Activated T-helper 2 cell treated with anti-CD3 and anti-CD28 coated beads, Interferon-gamma antibody, Interleukin-2, Interleukin-4, amounts not matched to agents 10 μg/mL and 5 μg/mL and 100 μg/mL, durations not matched to agents 14 hours and 24 hours and 36 hours (primary cell): ENCODE data around the gene COCH. TPM values are rescaled to one million over a fixed set of nuclear protein-coding genes. Genes with fewer than 3 reads are reported as not detected.

Experiments
- DNase-seq: peaks from one replicate; pipeline ENCODE4 v3.0.0; 2021; ENCODE audit warnings: low spot score
- H3K27ac Mint-ChIP-seq: one replicate; pipeline ENCODE4 v1.8.0; 2021; ENCODE audit warnings: mixed read lengths
- H3K27me3 Mint-ChIP-seq: one replicate; pipeline ENCODE4 v1.8.0; 2021; ENCODE audit warnings: low read depth, mixed read lengths
- H3K36me3 Mint-ChIP-seq: one replicate; pipeline ENCODE4 v1.8.0; 2021; ENCODE audit warnings: low read depth, mixed read lengths
- H3K4me1 Mint-ChIP-seq: one replicate; pipeline ENCODE4 v1.8.0; 2021; ENCODE audit warnings: low read depth, mixed read lengths
- H3K4me3 Mint-ChIP-seq: one replicate; pipeline ENCODE4 v1.8.0; 2021; ENCODE audit warnings: low read depth, mild to moderate bottlenecking, moderate library complexity, mixed read lengths
- H3K9me3 Mint-ChIP-seq: one replicate; pipeline ENCODE4 v1.8.0; 2021; ENCODE audit warnings: mixed read lengths
- intact Hi-C: fragments of 100-400 bp; cut with micrococcal nuclease; formaldehyde crosslinking; loops from one replicate; pipeline ENCODE4 v1.15.1; 2023
- total RNA-seq: library from RNA; stranded (reverse); gene quantifications from 2 replicates; pipeline ENCODE4 v1.2.3, GENCODE V29; 2022

The COCH gene
- 1.7 and 1.9 TPM in 2 replicates for total RNA-seq

DNA sequence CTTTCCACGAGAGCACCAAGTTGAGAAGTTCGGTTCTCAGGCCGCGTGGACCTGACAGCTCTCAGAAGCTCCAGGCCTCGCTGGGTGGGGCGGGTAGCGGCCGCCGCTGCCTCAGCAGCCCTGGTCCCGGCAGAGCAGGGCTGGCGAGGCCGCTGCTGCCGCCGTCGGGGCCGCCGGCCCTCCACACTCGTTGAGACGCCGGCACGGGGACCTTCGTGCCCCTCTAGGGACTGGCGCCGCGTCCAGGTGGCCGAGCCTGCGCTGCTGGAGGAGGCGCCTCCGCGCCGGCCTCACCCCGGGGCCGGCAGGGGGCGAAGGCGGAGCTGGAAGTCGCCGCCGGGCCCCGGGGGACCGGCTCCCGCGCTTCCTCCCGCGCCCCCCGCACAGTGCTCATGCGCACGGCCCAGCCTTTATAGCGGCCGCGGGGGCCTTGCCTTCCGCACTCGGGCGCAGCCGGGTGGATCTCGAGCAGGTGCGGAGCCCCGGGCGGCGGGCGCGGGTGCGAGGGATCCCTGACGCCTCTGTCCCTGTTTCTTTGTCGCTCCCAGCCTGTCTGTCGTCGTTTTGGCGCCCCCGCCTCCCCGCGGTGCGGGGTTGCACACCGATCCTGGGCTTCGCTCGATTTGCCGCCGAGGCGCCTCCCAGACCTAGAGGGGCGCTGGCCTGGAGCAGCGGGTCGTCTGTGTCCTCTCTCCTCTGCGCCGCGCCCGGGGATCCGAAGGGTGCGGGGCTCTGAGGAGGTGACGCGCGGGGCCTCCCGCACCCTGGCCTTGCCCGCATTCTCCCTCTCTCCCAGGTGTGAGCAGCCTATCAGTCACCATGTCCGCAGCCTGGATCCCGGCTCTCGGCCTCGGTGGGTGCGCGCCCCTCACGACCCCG is at the start of gene COCH:
Gene COCH (plus strand): TSS at position 440 of the 879 bp plus-strand sequence. CDS start 380 bp downstream, at position 820.
- intact Hi-C loops: loop anchor here (10.0 kb wide), 1 partner anchor 320 kb away; the partner anchor contains the start of gene G2E3
- H3K9me3 Mint-ChIP-seq: no peaks in the 10 kb centered on the region
- H3K27ac Mint-ChIP-seq: no peak within 1 kb of the TSS
- no peaks in the 10 kb centered on the region for H3K36me3 Mint-ChIP-seq
- H3K4me1 Mint-ChIP-seq: peaks cover 10% of the 10 kb centered on the region
- peak within 1 kb of the TSS; percentile 82 for H3K4me3 Mint-ChIP-seq
- peaks cover 76% of the 10 kb centered on the region for H3K27me3 Mint-ChIP-seq
- DNase-seq: no peak

DNA sequence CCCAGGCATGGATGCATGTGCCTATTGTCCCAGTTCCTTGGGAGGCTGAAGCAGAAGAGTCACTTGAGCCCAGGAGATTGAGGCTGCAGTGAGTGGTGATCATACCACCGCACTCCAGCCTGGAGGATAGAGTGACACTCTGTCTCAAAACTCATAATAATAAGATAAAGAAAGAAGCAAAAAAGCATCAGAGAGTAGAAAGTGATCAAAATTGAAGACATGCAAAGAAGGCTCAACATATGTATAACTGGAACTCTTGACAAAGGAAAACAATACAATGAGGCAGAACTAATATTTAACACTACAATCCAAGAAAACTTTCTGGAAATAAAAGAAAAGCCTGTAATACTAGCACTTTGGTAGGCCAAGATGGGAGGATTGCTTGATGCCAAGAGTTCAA is 48.3 kb upstream of the COCH start:
- no peak overlapping the region for H3K4me3 Mint-ChIP-seq
- no peaks in the 10 kb centered on the region for H3K4me1 Mint-ChIP-seq
- H3K27me3 Mint-ChIP-seq: no peaks in the 10 kb centered on the region
- H3K36me3 Mint-ChIP-seq: no peaks in the 10 kb centered on the region
- intact Hi-C loops: no loop called here
- DNase-seq: no peak
- no peak overlapping the region for H3K27ac Mint-ChIP-seq
- H3K9me3 Mint-ChIP-seq: peaks cover 19% of the 10 kb centered on the region

DNA sequence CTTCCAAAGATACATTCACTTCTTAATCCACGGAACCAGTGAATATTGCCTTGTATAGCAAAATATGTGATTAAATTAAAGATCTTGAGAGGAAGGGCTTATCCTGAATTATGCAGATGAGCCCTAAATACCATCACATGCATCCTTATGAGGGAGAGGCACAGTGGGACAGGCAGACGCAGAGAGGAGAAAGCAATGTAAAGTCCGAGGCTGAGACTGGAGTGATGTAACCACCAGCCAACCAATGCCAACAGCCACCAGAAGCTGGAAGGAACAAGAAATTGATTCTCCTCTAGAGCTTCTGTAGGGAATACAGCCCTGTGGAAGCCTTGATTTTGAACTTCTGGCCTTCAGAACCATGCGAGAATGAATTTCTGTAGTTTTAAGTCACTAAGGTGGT is 44.5 kb upstream of the COCH start:
- H3K27ac Mint-ChIP-seq: no peak overlapping the region
- no peaks in the 10 kb centered on the region for H3K36me3 Mint-ChIP-seq
- DNase-seq: no peak
- H3K9me3 Mint-ChIP-seq: peaks cover 18% of the 10 kb centered on the region
- H3K27me3 Mint-ChIP-seq: no peaks in the 10 kb centered on the region
- intact Hi-C loops: no loop called here
- no peaks in the 10 kb centered on the region for H3K4me1 Mint-ChIP-seq
- H3K4me3 Mint-ChIP-seq: no peak overlapping the region

DNA sequence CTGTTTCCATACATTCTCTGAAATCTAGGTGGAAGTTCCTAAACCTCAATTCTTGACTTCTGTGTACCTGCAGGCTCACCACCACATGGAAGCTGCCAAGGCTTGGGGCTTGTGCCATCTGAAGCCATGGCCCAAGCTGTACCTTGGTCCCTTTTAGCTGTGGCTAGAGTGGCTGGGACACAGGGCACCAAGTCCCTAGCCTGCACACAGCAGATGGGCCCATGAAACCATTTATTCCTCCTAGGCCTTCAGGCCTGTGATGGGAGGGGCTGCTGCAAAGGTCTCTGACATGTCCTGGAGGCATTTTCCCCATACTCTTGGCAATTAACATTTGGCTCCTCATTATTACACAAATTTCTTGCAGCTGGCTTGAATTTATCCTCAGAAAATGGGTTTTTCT is 40.0 kb upstream of the COCH start:
- no peak overlapping the region for H3K4me3 Mint-ChIP-seq
- no peaks in the 10 kb centered on the region for H3K36me3 Mint-ChIP-seq
- H3K4me1 Mint-ChIP-seq: no peaks in the 10 kb centered on the region
- no peak overlapping the region for H3K27ac Mint-ChIP-seq
- H3K27me3 Mint-ChIP-seq: no peaks in the 10 kb centered on the region
- H3K9me3 Mint-ChIP-seq: peaks cover 9% of the 10 kb centered on the region
- DNase-seq: no peak
- intact Hi-C loops: no loop called here

DNA sequence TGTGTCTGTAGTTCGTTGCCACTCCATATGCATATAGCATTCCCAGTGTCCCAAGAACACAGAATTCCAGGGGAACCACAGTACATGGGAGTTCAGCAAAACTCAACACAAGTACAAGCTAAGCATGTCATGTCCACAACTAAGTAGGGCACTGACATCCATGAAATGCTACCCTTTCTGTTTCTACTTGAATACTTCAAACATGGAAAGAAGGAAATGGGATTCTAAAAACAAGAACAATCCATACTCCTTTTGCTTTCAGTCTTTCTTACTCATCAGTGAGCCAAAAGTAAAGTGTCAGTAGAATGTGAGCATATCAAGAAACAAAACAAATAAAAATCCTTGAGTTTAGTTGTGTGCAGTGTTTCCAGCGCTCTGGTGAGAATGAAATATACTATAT is 36.0 kb upstream of the COCH start:
- intact Hi-C loops: no loop called here
- no peaks in the 10 kb centered on the region for H3K4me1 Mint-ChIP-seq
- H3K36me3 Mint-ChIP-seq: no peaks in the 10 kb centered on the region
- peaks cover 6% of the 10 kb centered on the region for H3K27me3 Mint-ChIP-seq
- no peak overlapping the region for H3K4me3 Mint-ChIP-seq
- DNase-seq: no peak
- no peak overlapping the region for H3K27ac Mint-ChIP-seq
- H3K9me3 Mint-ChIP-seq: peaks cover 9% of the 10 kb centered on the region

DNA sequence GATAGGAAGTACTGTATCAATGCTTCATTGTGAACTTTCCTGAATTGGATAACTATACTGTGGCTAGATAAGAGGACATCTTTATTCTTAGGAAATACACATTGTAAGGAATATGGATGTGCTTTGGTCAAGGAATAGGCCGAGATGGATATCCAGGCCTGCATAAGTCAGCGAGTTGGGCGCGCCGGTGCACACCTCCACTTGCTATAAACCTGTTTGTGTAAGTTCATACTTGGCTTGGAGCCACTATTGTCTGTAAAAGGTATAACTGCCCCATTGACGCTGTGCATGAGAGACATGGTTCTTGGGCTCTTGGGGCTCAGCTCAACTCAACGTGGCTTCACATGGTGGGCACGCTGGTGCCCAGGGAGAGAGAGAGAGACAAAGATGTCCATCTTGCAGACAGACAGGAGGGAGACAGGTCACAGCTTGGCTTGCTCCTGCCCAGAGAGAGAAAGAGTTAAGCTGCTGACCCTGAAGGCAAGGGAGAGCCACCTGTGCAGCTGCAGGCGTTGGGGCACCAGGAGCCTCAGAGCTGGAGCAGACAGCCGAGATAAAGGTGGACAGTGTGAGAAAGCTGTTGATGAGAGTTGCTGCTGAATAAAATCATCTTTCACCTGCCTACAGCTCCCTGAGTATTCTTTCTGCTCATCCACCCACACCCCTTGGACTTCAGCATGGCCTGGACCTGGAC is 34.1 kb upstream of the COCH start:
- no peaks in the 10 kb centered on the region for H3K36me3 Mint-ChIP-seq
- H3K27ac Mint-ChIP-seq: no peak overlapping the region
- no peak overlapping the region for H3K4me3 Mint-ChIP-seq
- H3K27me3 Mint-ChIP-seq: peaks cover 6% of the 10 kb centered on the region
- no peak for DNase-seq
- H3K9me3 Mint-ChIP-seq: peaks cover 2% of the 10 kb centered on the region
- intact Hi-C loops: no loop called here
- no peaks in the 10 kb centered on the region for H3K4me1 Mint-ChIP-seq

DNA sequence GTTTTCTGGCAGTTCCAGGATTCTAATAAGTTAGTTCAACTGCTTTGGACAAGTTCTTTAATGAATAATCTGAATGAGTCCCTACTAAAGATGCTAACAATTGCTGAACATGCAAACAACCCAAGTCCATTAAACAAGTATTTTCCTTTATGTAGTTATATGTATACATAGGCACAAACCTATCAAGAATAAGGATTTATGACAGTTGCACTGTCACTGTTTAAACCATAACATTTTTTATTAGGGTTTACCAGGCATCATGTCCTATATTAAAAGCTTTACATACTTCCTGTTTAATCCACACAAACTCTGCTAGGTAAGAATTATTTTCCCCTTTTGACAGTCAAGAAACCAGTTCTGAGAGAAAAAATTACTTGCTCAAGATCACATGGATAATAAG is 31.9 kb upstream of the COCH start:
- H3K27ac Mint-ChIP-seq: no peak overlapping the region
- H3K4me1 Mint-ChIP-seq: no peaks in the 10 kb centered on the region
- H3K9me3 Mint-ChIP-seq: no peaks in the 10 kb centered on the region
- H3K27me3 Mint-ChIP-seq: peaks cover 15% of the 10 kb centered on the region
- no peak overlapping the region for H3K4me3 Mint-ChIP-seq
- no peak for DNase-seq
- H3K36me3 Mint-ChIP-seq: no peaks in the 10 kb centered on the region
- intact Hi-C loops: no loop called here

DNA sequence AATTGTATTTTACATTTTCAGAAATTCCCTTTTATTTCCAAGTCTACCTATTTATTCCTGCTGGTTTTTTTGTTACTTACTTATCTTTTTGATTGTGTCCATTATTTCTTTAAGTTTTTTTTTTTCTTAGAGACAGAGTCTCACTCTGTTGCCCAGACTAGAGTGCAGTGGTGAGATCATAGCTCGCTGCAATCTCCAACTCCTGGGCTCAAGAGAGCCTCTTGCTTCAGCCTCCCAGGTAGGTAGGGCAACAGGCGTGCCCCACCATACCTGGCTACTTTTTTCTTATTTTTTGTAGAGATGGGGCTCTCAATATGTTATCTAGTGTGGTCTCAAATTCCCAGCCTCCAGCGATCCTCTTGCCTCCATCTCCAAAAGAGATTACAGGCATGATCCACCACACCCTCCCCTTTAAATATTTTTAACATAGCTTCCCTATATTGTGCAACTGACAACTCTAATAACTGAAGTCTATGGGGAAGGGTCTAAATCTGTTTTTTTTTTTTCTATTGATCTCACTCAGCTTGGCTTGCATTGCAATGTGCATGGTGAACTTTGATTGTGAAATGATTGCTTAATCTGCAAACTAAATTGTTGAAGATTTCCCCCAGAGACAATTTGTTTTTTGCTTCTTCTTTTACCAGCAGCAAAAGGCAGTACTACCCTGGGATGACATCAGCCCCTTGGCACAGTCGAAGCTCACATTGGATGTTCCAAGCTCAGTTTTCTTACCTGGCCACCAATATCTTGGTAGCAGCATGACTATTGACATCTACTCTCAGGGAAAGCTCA is 25.7 kb upstream of the COCH start:
- Mint-ChIP-seq H3K27ac (no peak overlapping the region), H3K36me3 (no peaks in the 10 kb centered on the region), H3K27me3 (peaks cover 21% of the 10 kb centered on the region), H3K4me1 (peaks cover 2% of the 10 kb centered on the region), H3K9me3 (no peaks in the 10 kb centered on the region), H3K4me3 (no peak overlapping the region)
- intact Hi-C loops: no loop called here
- no peak for DNase-seq

DNA sequence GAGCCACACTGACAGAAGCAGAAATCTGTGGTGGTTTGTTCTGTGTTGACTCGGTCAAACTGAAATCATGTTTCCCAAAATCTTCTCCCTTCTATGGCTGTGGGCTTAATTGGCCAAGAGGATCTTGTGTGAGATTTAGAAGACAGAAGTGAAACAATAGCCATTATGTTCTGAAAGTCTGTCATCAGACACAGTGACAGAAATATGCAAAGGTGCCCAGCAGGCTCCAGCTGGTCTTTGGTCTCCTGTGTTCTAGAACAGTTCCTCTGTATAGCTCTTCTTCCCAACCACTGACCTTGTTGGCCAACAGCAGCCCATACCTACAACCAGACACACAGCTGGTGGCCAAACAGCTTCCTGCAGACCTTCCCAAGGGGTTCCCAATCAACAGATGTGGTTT is 25.0 kb upstream of the COCH start:
- Mint-ChIP-seq H3K9me3 (no peaks in the 10 kb centered on the region), H3K36me3 (no peaks in the 10 kb centered on the region), H3K4me3 (no peak overlapping the region), H3K27me3 (peaks cover 21% of the 10 kb centered on the region), H3K27ac (no peak overlapping the region), H3K4me1 (peaks cover 5% of the 10 kb centered on the region)
- intact Hi-C loops: no loop called here
- no peak for DNase-seq

DNA sequence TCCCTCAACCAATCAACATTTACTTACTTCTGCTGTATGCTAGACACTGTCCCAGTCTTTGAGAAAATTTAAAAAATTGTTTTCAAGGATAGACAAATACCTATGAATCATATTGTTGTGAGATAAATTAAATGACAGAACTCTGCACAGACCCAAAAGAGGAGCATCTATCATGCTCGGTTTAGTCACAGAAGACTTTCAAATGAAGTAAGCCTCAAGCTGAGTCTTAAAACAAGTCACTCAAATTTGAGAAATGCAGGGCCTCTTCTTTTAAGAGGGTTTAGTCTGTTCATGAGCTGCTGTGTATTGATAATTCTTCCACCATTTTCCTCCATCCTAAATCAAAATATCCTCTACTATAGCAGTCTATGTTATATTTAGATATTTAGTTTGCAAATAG is 24.4 kb upstream of the COCH start:
- intact Hi-C loops: no loop called here

DNA sequence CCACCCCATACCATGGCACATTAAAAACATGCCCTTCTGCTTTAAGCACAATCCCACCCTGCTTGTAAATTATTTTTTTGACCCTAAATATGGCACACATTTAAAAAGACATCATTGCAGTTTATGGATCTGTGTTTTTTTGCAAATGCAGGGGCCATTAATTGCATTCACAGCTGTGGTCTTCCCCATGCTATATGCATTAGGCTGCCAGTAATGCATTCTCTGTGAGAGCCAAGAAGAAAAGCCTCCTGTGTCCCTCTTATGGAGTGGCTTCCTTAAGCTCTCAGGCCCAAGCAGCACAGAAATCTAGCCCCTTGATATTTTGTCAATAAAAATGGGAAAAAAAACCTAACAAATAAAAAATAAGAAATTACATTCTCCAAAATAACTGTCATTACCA is 20.4 kb upstream of the COCH start:
- intact Hi-C loops: no loop called here
- Mint-ChIP-seq H3K27me3 (peaks cover 11% of the 10 kb centered on the region), H3K36me3 (no peaks in the 10 kb centered on the region), H3K4me1 (peaks cover 16% of the 10 kb centered on the region), H3K9me3 (no peaks in the 10 kb centered on the region), H3K27ac (no peak overlapping the region), H3K4me3 (no peak overlapping the region)
- no peak for DNase-seq

More for the DNA sequence above, 24.4 kb upstream of the COCH start:
- no peaks in the 10 kb centered on the region for H3K36me3 Mint-ChIP-seq
- no peaks in the 10 kb centered on the region for H3K9me3 Mint-ChIP-seq
- no peak for DNase-seq
- H3K4me3 Mint-ChIP-seq: no peak overlapping the region
- peaks cover 22% of the 10 kb centered on the region for H3K27me3 Mint-ChIP-seq
- H3K4me1 Mint-ChIP-seq: peaks cover 8% of the 10 kb centered on the region
- H3K27ac Mint-ChIP-seq: no peak overlapping the region

DNA sequence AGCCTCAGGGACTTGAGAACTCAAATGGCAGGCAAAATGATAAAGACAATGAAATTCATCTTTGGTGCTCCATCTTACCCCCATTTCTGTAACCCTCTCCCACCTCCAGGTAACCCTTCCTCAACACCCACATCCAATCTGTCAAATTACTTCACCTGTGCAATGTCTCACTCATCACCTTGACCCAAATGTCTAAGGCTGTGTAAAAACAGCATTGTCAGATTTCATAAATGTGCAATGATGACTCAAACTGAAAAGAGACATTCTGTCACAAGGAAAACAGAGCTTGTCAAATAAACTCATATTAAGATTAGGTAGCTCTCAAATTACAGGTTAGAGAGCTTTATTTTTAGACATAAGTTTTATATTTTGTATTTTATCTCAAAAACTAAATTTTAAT is 19.9 kb upstream of the COCH start:
- no peaks in the 10 kb centered on the region for H3K9me3 Mint-ChIP-seq
- H3K4me1 Mint-ChIP-seq: peaks cover 16% of the 10 kb centered on the region
- DNase-seq: no peak
- no peaks in the 10 kb centered on the region for H3K36me3 Mint-ChIP-seq
- H3K4me3 Mint-ChIP-seq: no peak overlapping the region
- H3K27ac Mint-ChIP-seq: no peak overlapping the region
- intact Hi-C loops: no loop called here
- H3K27me3 Mint-ChIP-seq: peaks cover 11% of the 10 kb centered on the region
